H9 (cell line): ENCODE measurements around the gene ANKDD1B. TPM values are rescaled to one million over a fixed set of nuclear protein-coding genes. Genes with fewer than 3 reads are reported as not detected.

Source experiments
- DNase-seq: peaks from one replicate; pipeline ENCODE4 v3.0.0-alpha.2; 2017
- H2AFZ ChIP-seq: one replicate; pipeline ENCODE4 v1.6.1; 2013; ENCODE audit warnings: mild to moderate bottlenecking, low read length, control low read depth, moderate library complexity
- H2AK5ac ChIP-seq: 2 replicates; pipeline ENCODE4 v1.6.1; 2013; ENCODE audit warnings: low read length, control low read depth, mixed read lengths; ENCODE audit not compliant: insufficient read length
- H2BK120ac ChIP-seq: one replicate; pipeline ENCODE4 v1.6.1; 2013; ENCODE audit warnings: low read depth, mild to moderate bottlenecking, low read length, control low read depth, inconsistent platforms; ENCODE audit not compliant: poor library complexity, severe bottlenecking
- H2BK12ac ChIP-seq: 2 replicates; pipeline ENCODE4 v1.6.1; 2013; ENCODE audit warnings: low read length, control low read depth, mixed read lengths, low read depth; ENCODE audit not compliant: insufficient read length
- H2BK15ac ChIP-seq: 2 replicates; pipeline ENCODE4 v1.6.1; 2013; ENCODE audit warnings: low read depth, low read length, control low read depth
- H2BK20ac ChIP-seq: one replicate; pipeline ENCODE4 v1.6.1; 2013; ENCODE audit warnings: low read depth, mild to moderate bottlenecking, low read length, control low read depth, inconsistent platforms; ENCODE audit not compliant: poor library complexity, severe bottlenecking
- H2BK5ac ChIP-seq: 2 replicates; pipeline ENCODE4 v1.6.1; 2013; ENCODE audit warnings: low read length, control low read depth, mixed read lengths; ENCODE audit not compliant: insufficient read length
- H3K14ac ChIP-seq: 2 replicates; pipeline ENCODE4 v1.6.1; 2013; ENCODE audit warnings: low read length, control low read depth; ENCODE audit not compliant: insufficient read depth
- H3K18ac ChIP-seq: 2 replicates; pipeline ENCODE4 v1.6.1; 2013; ENCODE audit warnings: low read depth, mild to moderate bottlenecking, mixed read lengths, low read length, control low read depth; ENCODE audit not compliant: insufficient read length
- H3K23ac ChIP-seq: 2 replicates; pipeline ENCODE4 v1.6.1; 2013; ENCODE audit warnings: low read length, control low read depth, mixed read lengths, low read depth; ENCODE audit not compliant: insufficient read length
- H3K23me2 ChIP-seq: 2 replicates; pipeline ENCODE4 v1.6.1; 2013; ENCODE audit warnings: low read depth, mild to moderate bottlenecking, mixed read lengths, low read length, control low read depth; ENCODE audit not compliant: insufficient read length, poor library complexity, severe bottlenecking
- H3K27ac ChIP-seq: 2 replicates; pipeline ENCODE4 v1.5.1; 2013; ENCODE audit warnings: low read length, control low read depth, mixed read lengths, low read depth; ENCODE audit not compliant: insufficient read length
- H3K27me3 ChIP-seq: 2 replicates; pipeline ENCODE4 v1.6.1; 2013; ENCODE audit warnings: low read length, control low read depth, inconsistent platforms; ENCODE audit not compliant: insufficient read depth
- H3K4ac ChIP-seq: 2 replicates; pipeline ENCODE4 v1.6.1; 2013; ENCODE audit warnings: low read depth, mild to moderate bottlenecking, control low read depth, inconsistent platforms, low read length, moderate library complexity
- H3K4me1 ChIP-seq: 2 replicates; pipeline ENCODE4 v1.6.1; 2013; ENCODE audit warnings: low read length, control low read depth, inconsistent platforms; ENCODE audit not compliant: insufficient read depth
- H3K4me2 ChIP-seq: 2 replicates; pipeline ENCODE4 v1.6.1; 2013; ENCODE audit warnings: low read length, control low read depth, mixed read lengths; ENCODE audit not compliant: insufficient read length, insufficient read depth
- H3K56ac ChIP-seq: 2 replicates; pipeline ENCODE4 v1.6.1; 2013; ENCODE audit warnings: low read depth, mild to moderate bottlenecking, mixed read lengths, low read length, control low read depth; ENCODE audit not compliant: insufficient read length
- H3K79me1 ChIP-seq: 2 replicates; pipeline ENCODE4 v1.6.1; 2013; ENCODE audit warnings: low read depth, mild to moderate bottlenecking, moderate library complexity, low read length, control low read depth, inconsistent platforms; ENCODE audit not compliant: insufficient read depth, poor library complexity, severe bottlenecking
- H3K79me2 ChIP-seq: 2 replicates; pipeline ENCODE4 v1.6.1; 2013; ENCODE audit warnings: low read length, control low read depth, inconsistent platforms; ENCODE audit not compliant: insufficient read depth
- H3K9ac ChIP-seq: 2 replicates; pipeline ENCODE4 v1.6.1; 2013; ENCODE audit warnings: low read length, control low read depth, mixed read lengths; ENCODE audit not compliant: insufficient read length; ENCODE audit errors: extremely low read depth
- H3K9me3 ChIP-seq: one replicate; pipeline ENCODE4 v1.6.1; 2013; ENCODE audit warnings: low read depth, low read length, inconsistent platforms; ENCODE audit not compliant: control insufficient read depth
- H3T11ph ChIP-seq: one replicate; pipeline ENCODE4 v1.6.1; 2013; ENCODE audit warnings: mild to moderate bottlenecking, low read length, control low read depth, inconsistent platforms
- H4K20me1 ChIP-seq: one replicate; pipeline ENCODE4 v1.6.1; 2013; ENCODE audit not compliant: control insufficient read depth, insufficient read length, insufficient read depth
- H4K5ac ChIP-seq: 2 replicates; pipeline ENCODE4 v1.6.1; 2013; ENCODE audit warnings: low read depth, mild to moderate bottlenecking, mixed read lengths, low read length, control low read depth; ENCODE audit not compliant: insufficient read length
- H4K8ac ChIP-seq: replicated peaks from 2 replicates; pipeline ENCODE4 v1.6.1; 2013; ENCODE audit warnings: low read length, control low read depth, mixed read lengths, low read depth; ENCODE audit not compliant: insufficient read length
- H4K91ac ChIP-seq: 2 replicates; pipeline ENCODE4 v1.6.1; 2013; ENCODE audit warnings: low read depth, mild to moderate bottlenecking, moderate library complexity, mixed read lengths, low read length, control low read depth; ENCODE audit not compliant: insufficient read length
- H3K27ac Mint-ChIP-seq, 3 experiments: 2 replicates in 2 of 3; 3 replicates in 1 of 3; pipeline ENCODE4 v1.8.0; 2020 to 2021; ENCODE audit warnings: mixed read lengths in 3 of 3, mild to moderate bottlenecking in 1 of 3, moderate library complexity in 1 of 3
- H3K27me3 Mint-ChIP-seq: 2 replicates; pipeline ENCODE4 v1.8.0; 2021; ENCODE audit warnings: low read depth, mild to moderate bottlenecking, moderate library complexity, mixed read lengths
- H3K36me3 Mint-ChIP-seq, 3 experiments: 2 replicates in 2 of 3; 3 replicates in 1 of 3; pipeline ENCODE4 v1.8.0; 2020 to 2021; ENCODE audit warnings: low read depth in 3 of 3, mixed read lengths in 3 of 3; ENCODE audit not compliant: insufficient read depth in 1 of 3
- H3K4me1 Mint-ChIP-seq, 2 experiments: 2 replicates each; pipeline ENCODE4 v1.8.0; 2020; ENCODE audit warnings: mixed read lengths in 2 of 2
- H3K4me3 Mint-ChIP-seq, 2 experiments: 2 replicates in 1 of 2; 3 replicates in 1 of 2; pipeline ENCODE4 v1.8.0; 2020 to 2021; ENCODE audit warnings: mild to moderate bottlenecking in 2 of 2, mixed read lengths in 2 of 2, moderate library complexity in 1 of 2
- H3K9me3 Mint-ChIP-seq, 2 experiments: 2 replicates in 1 of 2; 3 replicates in 1 of 2; pipeline ENCODE4 v1.8.0; 2020; ENCODE audit warnings: mild to moderate bottlenecking in 2 of 2, mixed read lengths in 2 of 2, moderate library complexity in 1 of 2
- CTCF ChIP-seq: fragments of 200-600 bp; sonication (generic); conservative IDR thresholded peaks from 3 replicates; pipeline ENCODE4 v1.8.0; 2021; ENCODE audit warnings: antibody characterized with exemption, mild to moderate bottlenecking
- WGBS: extraction: QIAGEN DNeasy Blood & Tissue Kit; methylation state at CpG from one replicate; pipeline ENCODE4 v1.1.7; 2013; ENCODE audit warnings: missing lambda C conversion rate, low lambda C conversion rate, mixed read lengths; ENCODE audit not compliant: insufficient read length; ENCODE audit errors: extremely low coverage; 5-methylcytosine and 5-hydroxymethylcytosine counted together
- total RNA-seq: library from RNA; stranded (reverse); gene quantifications from 2 replicates; pipeline ENCODE4 v1.2.1, GENCODE V29; 2021

ANKDD1B gene
- total RNA-seq, 1 experiment from 2014 or later: 0.33 TPM

DNA sequence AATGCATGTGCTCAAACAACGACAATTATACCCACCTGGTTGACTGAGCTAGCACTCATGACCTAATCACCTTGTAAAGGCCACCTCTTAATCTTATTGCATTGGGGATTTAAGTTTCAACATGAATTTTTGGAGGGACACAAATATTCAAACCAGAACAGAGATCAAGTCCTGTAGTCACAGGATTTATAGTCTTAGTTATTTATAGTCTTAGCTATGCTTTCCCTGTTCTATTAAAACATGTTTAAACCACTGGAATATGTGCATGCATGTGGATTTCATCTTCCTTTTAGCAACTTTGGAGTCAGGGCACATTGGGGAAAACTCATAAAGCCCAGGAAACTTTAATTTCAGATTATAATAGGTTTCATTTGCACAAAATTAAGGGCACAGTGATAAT, 26.7 kb downstream of the ANKDD1B start:
- no peak overlapping the region for H2BK5ac ChIP-seq
- no peaks in the 10 kb centered on the region for H3K9me3 ChIP-seq
- H3K23me2 ChIP-seq: no peaks in the 10 kb centered on the region
- no peak overlapping the region for H2AFZ ChIP-seq
- no peaks in the 10 kb centered on the region for H4K20me1 ChIP-seq
- no peak overlapping the region for H4K91ac ChIP-seq
- no peak overlapping the region for H3K4ac ChIP-seq
- DNase-seq: no peak
- peaks cover 0 to 2% of the 10 kb centered on the region in 2 experiments; a peak in 2 of 5 replicates for H3K9me3 Mint-ChIP-seq
- H3K27me3 ChIP-seq: peaks cover 2% of the 10 kb centered on the region; the same call in 1 of the 2 replicates
- no peaks in the 10 kb centered on the region for H3K4me1 ChIP-seq
- H3K9ac ChIP-seq: no peak overlapping the region
- H3K27ac ChIP-seq: no peak overlapping the region
- H3K79me1 ChIP-seq: no peaks in the 10 kb centered on the region
- H2BK15ac ChIP-seq: no peak overlapping the region
- H3T11ph ChIP-seq: no peak overlapping the region
- H2BK120ac ChIP-seq: no peak overlapping the region
- H4K8ac ChIP-seq: no peak overlapping the region
- H2AK5ac ChIP-seq: no peak overlapping the region
- no peak overlapping the region for H2BK20ac ChIP-seq
- no CpG with 5 or more reads among the region's 1 CpG for WGBS
- H3K27ac Mint-ChIP-seq: no peak overlapping the region
- H4K5ac ChIP-seq: no peak overlapping the region
- H3K79me2 ChIP-seq: no peaks in the 10 kb centered on the region
- H2BK12ac ChIP-seq: no peak overlapping the region
- H3K4me2 ChIP-seq: no peak overlapping the region
- no peak overlapping the region for H3K4me3 Mint-ChIP-seq
- no peak overlapping the region for H3K14ac ChIP-seq
- H3K18ac ChIP-seq: no peak overlapping the region
- no peak for TF ChIP-seq CTCF
- no peaks in the 10 kb centered on the region; the same call in 1 of the 2 replicates for H3K27me3 Mint-ChIP-seq
- no peak overlapping the region for H3K23ac ChIP-seq
- H3K4me1 Mint-ChIP-seq: peaks cover 5 to 7% of the 10 kb centered on the region in 2 experiments; a peak in 3 of 4 replicates
- H3K36me3 Mint-ChIP-seq: no peaks in the 10 kb centered on the region
- no peak overlapping the region for H3K56ac ChIP-seq
